ENCODE measurements around the gene CLDN19.
A peak's percentile ranks its signal among the peaks of the same experiment; 100 is the strongest.
"Not testable (repeated sequence)": the region's sequence is repeated elsewhere in the genome, so short reads cannot be mapped to it uniquely, and the experiment has no call there.

Gene CLDN19

GRCh38 chr1:42737986-42738677 lies 1.9 kb downstream of the CLDN19 start:
- no peak for DNase-seq
- no peak for TF ChIP-seq GATA1 (IDR thresholded peaks at IDR 0.05; ENCODE audit: low read depth, low read length)
- TF ChIP-seq POLR2A (IDR thresholded peaks at IDR 0.05; ENCODE audit: low read length), result no peak

GRCh38 chr1:42737257-42737656 lies 2.8 kb downstream of the CLDN19 start:
- DNase-seq, result no peak
- TF ChIP-seq GATA1 (IDR thresholded peaks at IDR 0.05; ENCODE audit: low read depth, low read length) (no peak), POLR2A (IDR thresholded peaks at IDR 0.05; ENCODE audit: low read length) (no peak)

- DNase-seq, result no peak
Observed at GRCh38 chr1:42736571-42737200, 3.4 kb downstream of the CLDN19 start.

GRCh38 chr1:42736152-42736551 lies 3.9 kb downstream of the CLDN19 start:
- DNase-seq, result peak; percentile 45 to 62
- TF ChIP-seq GATA1 (IDR thresholded peaks at IDR 0.05; ENCODE audit: low read depth, low read length) (no peak), POLR2A (IDR thresholded peaks at IDR 0.05; ENCODE audit: low read length) (no peak)

More at GRCh38 chr1:42736571-42737200, 3.4 kb downstream of the CLDN19 start:
- TF ChIP-seq POLR2A (IDR thresholded peaks at IDR 0.05; ENCODE audit: low read length) (no peak), GATA1 (IDR thresholded peaks at IDR 0.05; ENCODE audit: low read depth, low read length) (no peak)

- no peak for TF ChIP-seq GATA1 (IDR thresholded peaks at IDR 0.05; ENCODE audit: low read depth, low read length)
- no peak for TF ChIP-seq POLR2A (IDR thresholded peaks at IDR 0.05; ENCODE audit: low read length)
- DNase-seq, result no peak
Observed at GRCh38 chr1:42735477-42736105, 4.4 kb downstream of the CLDN19 start.

- TF ChIP-seq GATA1 (IDR thresholded peaks at IDR 0.05; ENCODE audit: low read depth, low read length), result no peak
- no peak for TF ChIP-seq POLR2A (IDR thresholded peaks at IDR 0.05; ENCODE audit: low read length)
- no peak for DNase-seq
Observed at GRCh38 chr1:42735056-42735455, 5.0 kb downstream of the CLDN19 start.

GRCh38 chr1:42734201-42735035 lies 5.6 kb downstream of the CLDN19 start:
- TF ChIP-seq GATA1 (IDR thresholded peaks at IDR 0.05; ENCODE audit: low read depth, low read length) (no peak), POLR2A (IDR thresholded peaks at IDR 0.05; ENCODE audit: low read length) (no peak)
- no peak for DNase-seq

- TF ChIP-seq GATA1 (IDR thresholded peaks at IDR 0.05; ENCODE audit: low read depth, low read length), result no peak
- DNase-seq, result no peak
Observed at GRCh38 chr1:42733415-42734200, 6.4 kb downstream of the CLDN19 start.

- TF ChIP-seq POLR2A (IDR thresholded peaks at IDR 0.05; ENCODE audit: low read length) (no peak), GATA1 (IDR thresholded peaks at IDR 0.05; ENCODE audit: low read depth, low read length) (no peak)
Observed at GRCh38 chr1:42732126-42732680, 7.8 kb downstream of the CLDN19 start.

GRCh38 chr1:42731585-42731984 lies 8.5 kb downstream of the CLDN19 start:
- DNase-seq, result no peak

More at GRCh38 chr1:42732126-42732680, 7.8 kb downstream of the CLDN19 start:
- DNase-seq, result no peak

GRCh38 chr1:42730988-42731387 lies 9.0 kb downstream of the CLDN19 start:
- peak; percentile 46 to 75 for DNase-seq
- no peak for TF ChIP-seq GATA1 (IDR thresholded peaks at IDR 0.05; ENCODE audit: low read depth, low read length)
- TF ChIP-seq POLR2A (IDR thresholded peaks at IDR 0.05; ENCODE audit: low read length), result no peak

More at GRCh38 chr1:42731585-42731984, 8.5 kb downstream of the CLDN19 start:
- TF ChIP-seq POLR2A (IDR thresholded peaks at IDR 0.05; ENCODE audit: low read length) (no peak), GATA1 (IDR thresholded peaks at IDR 0.05; ENCODE audit: low read depth, low read length) (no peak)

- peak in 1 of 2 experiments; percentile 29 for DNase-seq
Observed at GRCh38 chr1:42730002-42730401, 10.0 kb downstream of the CLDN19 start.

GRCh38 chr1:42725820-42726219 lies 14.2 kb downstream of the CLDN19 start:
- not testable (repeated sequence) for DNase-seq

More at GRCh38 chr1:42730002-42730401, 10.0 kb downstream of the CLDN19 start:
- no peak for TF ChIP-seq GATA1 (IDR thresholded peaks at IDR 0.05; ENCODE audit: low read depth, low read length)
- TF ChIP-seq POLR2A (IDR thresholded peaks at IDR 0.05; ENCODE audit: low read length), result no peak

Data from erythroblast (primary cell).